ENCODE measurements around the gene PES1. TPM values are rescaled to one million over a fixed set of nuclear protein-coding genes. Genes with fewer than 3 reads are reported as not detected.
"Not testable (repeated sequence)": the region's sequence is repeated elsewhere in the genome, so short reads cannot be mapped to it uniquely, and the experiment has no call there.

The PES1 gene
- total RNA-seq, 1 donor from 2014 or later = 47.0 TPM

DNA sequence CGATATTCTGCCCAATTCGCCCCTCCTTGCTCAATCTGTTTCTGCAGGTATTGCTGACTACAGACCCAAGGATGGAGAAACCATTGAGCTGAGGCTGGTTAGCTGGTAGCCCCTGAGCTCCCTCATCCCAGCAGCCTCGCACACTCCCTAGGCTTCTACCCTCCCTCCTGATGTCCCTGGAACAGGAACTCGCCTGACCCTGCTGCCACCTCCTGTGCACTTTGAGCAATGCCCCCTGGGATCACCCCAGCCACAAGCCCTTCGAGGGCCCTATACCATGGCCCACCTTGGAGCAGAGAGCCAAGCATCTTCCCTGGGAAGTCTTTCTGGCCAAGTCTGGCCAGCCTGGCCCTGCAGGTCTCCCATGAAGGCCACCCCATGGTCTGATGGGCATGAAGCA is 34.7 kb upstream of the PES1 start:
- ATAC-seq = no peak
- H3K4me3 ChIP-seq = no peak overlapping the region
- intact Hi-C loops (cut with DNase I) = no loop called here
- H3K9me3 ChIP-seq = no peaks in the 10 kb centered on the region
- H3K27ac ChIP-seq = no peak overlapping the region
- no peaks in the 10 kb centered on the region for H3K4me1 ChIP-seq
- no peaks in the 10 kb centered on the region for H3K27me3 ChIP-seq (ENCODE audit: low read depth)
- TF ChIP-seq, protein P1, sequence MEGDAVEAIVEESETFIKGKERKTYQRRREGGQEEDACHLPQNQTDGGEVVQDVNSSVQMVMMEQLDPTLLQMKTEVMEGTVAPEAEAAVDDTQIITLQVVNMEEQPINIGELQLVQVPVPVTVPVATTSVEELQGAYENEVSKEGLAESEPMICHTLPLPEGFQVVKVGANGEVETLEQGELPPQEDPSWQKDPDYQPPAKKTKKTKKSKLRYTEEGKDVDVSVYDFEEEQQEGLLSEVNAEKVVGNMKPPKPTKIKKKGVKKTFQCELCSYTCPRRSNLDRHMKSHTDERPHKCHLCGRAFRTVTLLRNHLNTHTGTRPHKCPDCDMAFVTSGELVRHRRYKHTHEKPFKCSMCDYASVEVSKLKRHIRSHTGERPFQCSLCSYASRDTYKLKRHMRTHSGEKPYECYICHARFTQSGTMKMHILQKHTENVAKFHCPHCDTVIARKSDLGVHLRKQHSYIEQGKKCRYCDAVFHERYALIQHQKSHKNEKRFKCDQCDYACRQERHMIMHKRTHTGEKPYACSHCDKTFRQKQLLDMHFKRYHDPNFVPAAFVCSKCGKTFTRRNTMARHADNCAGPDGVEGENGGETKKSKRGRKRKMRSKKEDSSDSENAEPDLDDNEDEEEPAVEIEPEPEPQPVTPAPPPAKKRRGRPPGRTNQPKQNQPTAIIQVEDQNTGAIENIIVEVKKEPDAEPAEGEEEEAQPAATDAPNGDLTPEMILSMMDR (IDR thresholded peaks at IDR 0.05) = no peak
- peaks cover 5% of the 10 kb centered on the region for H3K36me3 ChIP-seq
- no peak for DNase-seq

DNA sequence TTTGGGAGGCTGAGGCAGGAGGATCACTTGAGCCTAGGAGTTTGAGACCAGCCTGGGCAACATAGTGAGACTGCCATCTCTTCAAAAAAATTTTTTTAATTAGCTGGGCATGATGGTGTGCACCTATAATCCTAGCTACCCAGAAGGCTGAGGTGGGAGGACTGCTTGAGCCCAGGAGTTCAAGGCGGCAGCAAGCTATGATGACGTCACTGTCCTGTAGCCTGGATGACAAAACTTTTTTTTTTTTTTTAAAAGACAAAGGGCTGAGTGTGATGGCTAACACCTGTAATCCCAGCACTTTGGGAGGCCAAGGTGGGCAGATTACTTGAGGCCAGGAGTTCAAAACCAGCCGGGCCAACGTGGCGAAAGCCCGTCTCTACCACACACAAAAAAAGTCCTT is 28.2 kb upstream of the PES1 start:
- intact Hi-C loops (cut with DNase I); H3K27ac ChIP-seq; H3K27me3 ChIP-seq (ENCODE audit: low read depth); H3K4me1 ChIP-seq; H3K9me3 ChIP-seq; H3K4me3 ChIP-seq; DNase-seq; ATAC-seq: not testable (repeated sequence)
- peaks cover 37% of the 10 kb centered on the region for H3K36me3 ChIP-seq

DNA sequence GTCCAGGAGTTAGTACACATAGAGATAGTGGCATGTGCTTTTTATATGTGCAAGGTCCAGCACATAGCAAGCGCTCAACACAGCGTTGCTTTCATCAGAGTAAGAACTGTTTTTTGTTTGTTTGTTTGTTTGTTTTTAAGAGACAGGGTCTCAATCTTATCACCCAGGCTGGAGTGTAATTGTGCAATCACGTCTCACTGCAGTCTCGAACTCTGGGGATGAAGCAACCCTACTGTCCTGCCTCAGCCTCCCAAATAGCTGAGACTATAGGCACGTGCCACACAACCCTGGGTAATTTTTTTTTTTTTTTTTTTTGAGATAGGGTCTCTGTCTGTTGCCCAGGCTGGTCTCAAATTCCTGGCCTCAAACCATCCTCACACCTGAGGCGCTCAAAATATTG is 26.1 kb upstream of the PES1 start:
- intact Hi-C loops (cut with DNase I) = no loop called here

DNA sequence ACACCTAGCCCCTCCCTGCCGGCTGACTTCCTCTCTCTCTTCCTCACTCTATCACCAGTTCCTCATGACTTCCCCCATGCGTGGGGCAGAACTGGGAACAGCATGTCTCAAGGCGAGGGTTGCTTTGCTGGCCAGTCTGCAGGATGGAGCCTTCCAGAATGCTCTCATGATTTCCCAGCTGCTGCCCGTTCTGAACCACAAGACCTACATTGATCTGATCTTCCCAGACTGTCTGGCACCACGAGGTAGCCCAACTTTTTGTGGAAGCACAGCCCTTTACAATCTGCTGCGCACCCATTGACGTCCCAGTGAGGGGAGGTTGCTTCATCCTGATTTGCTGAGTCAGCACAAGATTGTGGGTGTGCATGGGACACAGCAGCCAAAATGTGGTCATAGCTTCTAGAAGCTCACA is 23.8 kb upstream of the PES1 start:
- H3K9me3 ChIP-seq = no peaks in the 10 kb centered on the region
- intact Hi-C loops (cut with DNase I) = no loop called here
- no peak overlapping the region for H3K27ac ChIP-seq
- TF ChIP-seq, protein P1 (IDR thresholded peaks at IDR 0.05) = no peak
- H3K27me3 ChIP-seq (ENCODE audit: low read depth) = no peaks in the 10 kb centered on the region
- peak; percentile 56 to 62 for ATAC-seq
- DNase-seq = peak; percentile 56
- H3K4me1 ChIP-seq = no peaks in the 10 kb centered on the region
- peaks cover 66% of the 10 kb centered on the region for H3K36me3 ChIP-seq
- H3K4me3 ChIP-seq = no peak overlapping the region

More for the DNA sequence above, 26.1 kb upstream of the PES1 start:
- Histone ChIP-seq H3K9me3 (no peaks in the 10 kb centered on the region), H3K36me3 (peaks cover 45% of the 10 kb centered on the region), H3K4me3 (no peak overlapping the region), H3K27me3 (ENCODE audit: low read depth) (no peaks in the 10 kb centered on the region), H3K27ac (no peak overlapping the region), H3K4me1 (no peaks in the 10 kb centered on the region)
- ATAC-seq = no peak
- no peak for DNase-seq
- TF ChIP-seq, protein P1 (IDR thresholded peaks at IDR 0.05) = no peak

DNA sequence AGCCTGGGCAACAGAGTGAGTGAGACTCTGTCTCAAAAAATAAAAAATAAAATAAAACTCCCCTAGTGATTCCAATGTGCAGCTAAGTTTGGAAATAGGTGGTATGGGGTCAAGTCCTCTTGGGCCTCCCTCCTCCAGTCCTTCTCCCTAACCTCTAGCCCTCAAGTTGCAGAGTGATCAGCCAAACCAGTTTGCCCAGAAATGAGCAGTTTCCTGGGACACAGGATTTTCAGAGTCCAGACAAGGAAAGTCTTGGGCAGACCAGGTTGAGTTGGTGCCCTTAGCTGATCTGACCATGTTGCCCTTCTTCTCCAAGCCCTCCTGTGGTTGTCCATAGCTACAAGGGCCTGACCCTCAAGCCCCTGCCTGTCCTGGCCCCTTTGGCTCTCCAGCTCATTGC is 23.2 kb upstream of the PES1 start:
- DNase-seq (no peak), ATAC-seq (no peak)
- H3K4me1 ChIP-seq = peaks cover 2% of the 10 kb centered on the region
- H3K9me3 ChIP-seq = no peaks in the 10 kb centered on the region
- no peak overlapping the region for H3K27ac ChIP-seq
- H3K36me3 ChIP-seq = peaks cover 59% of the 10 kb centered on the region
- intact Hi-C loops (cut with DNase I) = no loop called here
- TF ChIP-seq, protein P1 (IDR thresholded peaks at IDR 0.05) = no peak
- no peak overlapping the region for H3K4me3 ChIP-seq
- H3K27me3 ChIP-seq (ENCODE audit: low read depth) = no peaks in the 10 kb centered on the region

DNA sequence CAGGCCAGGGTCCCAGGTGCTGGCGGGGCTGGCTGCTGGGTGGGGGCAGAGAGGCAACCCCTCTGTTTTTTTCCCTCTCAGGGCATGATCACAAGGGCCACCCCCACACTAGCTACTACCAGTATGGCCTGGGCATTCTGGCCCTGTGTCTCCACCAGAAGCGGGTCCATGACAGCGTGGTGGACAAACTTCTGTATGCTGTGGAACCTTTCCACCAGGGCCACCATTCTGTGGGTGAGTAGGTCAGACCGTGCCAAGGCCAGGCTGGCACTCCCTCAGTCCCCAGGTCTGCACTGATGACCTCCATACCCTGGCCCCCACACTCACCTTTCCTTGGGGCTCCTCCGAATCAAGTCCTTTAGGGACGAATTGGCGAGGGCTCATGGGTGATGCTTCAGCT is 22.6 kb upstream of the PES1 start:
- H3K4me1 ChIP-seq = peaks cover 6% of the 10 kb centered on the region
- TF ChIP-seq, protein P1 (IDR thresholded peaks at IDR 0.05) = no peak
- no peaks in the 10 kb centered on the region for H3K27me3 ChIP-seq (ENCODE audit: low read depth)
- no peak for DNase-seq
- no peaks in the 10 kb centered on the region for H3K9me3 ChIP-seq
- H3K36me3 ChIP-seq = peaks cover 59% of the 10 kb centered on the region
- intact Hi-C loops (cut with DNase I) = no loop called here
- no peak overlapping the region for H3K27ac ChIP-seq
- H3K4me3 ChIP-seq = no peak overlapping the region
- ATAC-seq = no peak

Data from lower lobe of right lung (tissue), 2 donors.